DOHH2 (cell line): ENCODE results near the gene CNTLN.

Source experiments
- H3F3A ChIP-seq: fragments of 200-600 bp; sonication (generic), shearing (Covaris generic); 2 replicates; pipeline ENCODE4 v1.6.0; 2016; ENCODE audit warnings: antibody characterized with exemption, mild to moderate bottlenecking; ENCODE audit not compliant: control insufficient read depth, insufficient read depth
- H3K27ac ChIP-seq: fragments of 200-600 bp; sonication (generic); 2 replicates; pipeline ENCODE4 v1.5.1; 2014; ENCODE audit warnings: low read depth, mild to moderate bottlenecking, low read length, moderate library complexity
- H3K27me3 ChIP-seq: fragments of 200-600 bp; sonication (generic); 2 replicates; pipeline ENCODE4 v1.6.1; 2014; ENCODE audit warnings: mild to moderate bottlenecking, low read length, mixed read lengths; ENCODE audit not compliant: control insufficient read depth
- H3K36me3 ChIP-seq: fragments of 200-600 bp; sonication (generic); 2 replicates; pipeline ENCODE4 v1.6.1; 2014; ENCODE audit warnings: mild to moderate bottlenecking, low read length, moderate library complexity, mixed read lengths; ENCODE audit not compliant: control insufficient read depth
- H3K4me1 ChIP-seq: fragments of 200-600 bp; sonication (generic); 2 replicates; pipeline ENCODE4 v1.6.1; 2014; ENCODE audit warnings: mild to moderate bottlenecking, low read length, mixed read lengths; ENCODE audit not compliant: control insufficient read depth
- H3K4me2 ChIP-seq: fragments of 200-600 bp; sonication (generic); 2 replicates; pipeline ENCODE4 v1.6.0; 2014; ENCODE audit warnings: mild to moderate bottlenecking, low read length, moderate library complexity
- H3K4me3 ChIP-seq: fragments of 200-600 bp; sonication (generic); 2 replicates; pipeline ENCODE4 v1.5.1; 2014; ENCODE audit warnings: mild to moderate bottlenecking, low read length, mixed read lengths
- H3K79me2 ChIP-seq: fragments of 200-600 bp; sonication (generic); 2 replicates; pipeline ENCODE4 v1.6.1; 2014; ENCODE audit warnings: mild to moderate bottlenecking, low read length, mixed read lengths; ENCODE audit not compliant: control insufficient read depth
- H3K9me2 ChIP-seq: fragments of 200-600 bp; sonication (generic); replicated peaks from 2 replicates; pipeline ENCODE4 v1.6.1; 2014; ENCODE audit warnings: mild to moderate bottlenecking, low read length, mixed read lengths; ENCODE audit not compliant: control insufficient read depth
- H3K9me3 ChIP-seq: fragments of 200-600 bp; sonication (generic); 2 replicates; pipeline ENCODE4 v1.6.1; 2014; ENCODE audit warnings: antibody characterized with exemption, low read length, mixed read lengths; ENCODE audit not compliant: control insufficient read depth, insufficient read depth
- H4K20me1 ChIP-seq: fragments of 200-600 bp; sonication (generic); 2 replicates; pipeline ENCODE4 v1.6.0; 2014; ENCODE audit warnings: low read depth, mild to moderate bottlenecking, antibody characterized with exemption, low read length, moderate library complexity; ENCODE audit not compliant: control insufficient read depth, insufficient read depth
- EZH2phosphoT487 ChIP-seq: fragments of 200-600 bp; sonication (generic); IDR thresholded peaks from 2 replicates; pipeline ENCODE4 v1.6.1; 2017; ENCODE audit warnings: borderline replicate concordance, mild to moderate bottlenecking, antibody characterized with exemption, low read length, moderate library complexity, mixed read lengths
- TF ChIP-seq, protein P1 (sequence below): fragments of 200-600 bp; sonication (generic); IDR thresholded peaks from one replicate; pipeline ENCODE4 v1.5.1; 2014; ENCODE audit warnings: antibody characterized with exemption, mild to moderate bottlenecking, low read depth, low read length; ENCODE audit not compliant: poor library complexity, severe bottlenecking

Gene CNTLN

DNA sequence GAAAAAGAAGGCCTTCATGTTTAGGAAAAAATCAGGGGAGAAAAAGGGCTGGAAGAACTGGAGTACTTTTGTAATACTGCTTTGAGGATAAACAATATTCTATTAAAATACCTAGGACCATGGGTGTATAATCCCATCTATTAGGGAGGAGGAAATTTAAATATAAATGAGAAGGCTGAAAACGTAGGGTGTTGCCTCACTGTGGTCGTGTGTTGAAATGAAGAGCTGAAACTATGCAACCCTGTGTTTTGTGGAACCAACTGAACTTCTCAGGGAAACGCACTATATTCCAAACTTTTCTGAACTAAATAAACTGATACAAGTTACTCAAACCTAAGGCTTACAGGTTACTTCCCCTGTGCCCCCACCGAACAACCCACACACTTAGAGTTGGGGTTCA, 4.5 kb upstream of the CNTLN start:
- no peaks in the 10 kb centered on the region for H4K20me1 ChIP-seq
- no peak overlapping the region for H3K4me2 ChIP-seq
- no peak overlapping the region for H3K4me3 ChIP-seq
- TF ChIP-seq, protein P1, sequence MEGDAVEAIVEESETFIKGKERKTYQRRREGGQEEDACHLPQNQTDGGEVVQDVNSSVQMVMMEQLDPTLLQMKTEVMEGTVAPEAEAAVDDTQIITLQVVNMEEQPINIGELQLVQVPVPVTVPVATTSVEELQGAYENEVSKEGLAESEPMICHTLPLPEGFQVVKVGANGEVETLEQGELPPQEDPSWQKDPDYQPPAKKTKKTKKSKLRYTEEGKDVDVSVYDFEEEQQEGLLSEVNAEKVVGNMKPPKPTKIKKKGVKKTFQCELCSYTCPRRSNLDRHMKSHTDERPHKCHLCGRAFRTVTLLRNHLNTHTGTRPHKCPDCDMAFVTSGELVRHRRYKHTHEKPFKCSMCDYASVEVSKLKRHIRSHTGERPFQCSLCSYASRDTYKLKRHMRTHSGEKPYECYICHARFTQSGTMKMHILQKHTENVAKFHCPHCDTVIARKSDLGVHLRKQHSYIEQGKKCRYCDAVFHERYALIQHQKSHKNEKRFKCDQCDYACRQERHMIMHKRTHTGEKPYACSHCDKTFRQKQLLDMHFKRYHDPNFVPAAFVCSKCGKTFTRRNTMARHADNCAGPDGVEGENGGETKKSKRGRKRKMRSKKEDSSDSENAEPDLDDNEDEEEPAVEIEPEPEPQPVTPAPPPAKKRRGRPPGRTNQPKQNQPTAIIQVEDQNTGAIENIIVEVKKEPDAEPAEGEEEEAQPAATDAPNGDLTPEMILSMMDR: no peak
- no peak for TF ChIP-seq EZH2phosphoT487
- no peaks in the 10 kb centered on the region for H3K27me3 ChIP-seq
- H3K4me1 ChIP-seq: no peaks in the 10 kb centered on the region
- no peak overlapping the region for H3K27ac ChIP-seq
- H3K9me2 ChIP-seq: no peaks in the 10 kb centered on the region
- peaks cover 4% of the 10 kb centered on the region; the same call in 1 of the 2 replicates for H3K9me3 ChIP-seq
- no peaks in the 10 kb centered on the region for H3K36me3 ChIP-seq
- H3K79me2 ChIP-seq: no peaks in the 10 kb centered on the region
- H3F3A ChIP-seq: no peaks in the 10 kb centered on the region

DNA sequence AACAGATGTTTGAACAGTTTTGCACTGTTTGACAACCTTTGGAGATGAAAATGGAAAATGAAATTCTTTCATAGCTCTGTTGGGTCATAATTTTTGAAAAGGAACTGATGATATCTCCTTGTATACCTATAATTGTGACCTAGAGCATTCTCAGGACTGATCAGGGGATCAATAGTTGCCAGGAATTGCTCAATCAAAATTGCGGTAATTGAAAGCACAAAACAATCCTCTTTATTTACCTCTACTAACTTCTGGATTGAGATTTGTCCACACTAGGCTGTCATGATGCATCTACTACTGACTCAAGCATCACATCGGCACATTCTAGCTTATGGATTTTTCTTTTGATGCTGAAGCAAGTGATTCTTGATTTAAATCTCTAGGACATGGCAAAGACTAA, 4.1 kb upstream of the CNTLN start:
- Histone ChIP-seq H3K79me2 (no peaks in the 10 kb centered on the region), H3K36me3 (no peaks in the 10 kb centered on the region), H3F3A (no peaks in the 10 kb centered on the region), H3K9me2 (no peaks in the 10 kb centered on the region), H4K20me1 (no peaks in the 10 kb centered on the region), H3K9me3 (peaks cover 4% of the 10 kb centered on the region; the same call in 1 of the 2 replicates), H3K4me2 (no peak overlapping the region), H3K4me3 (no peak overlapping the region), H3K4me1 (no peaks in the 10 kb centered on the region), H3K27me3 (no peaks in the 10 kb centered on the region), H3K27ac (no peak overlapping the region)
- TF ChIP-seq EZH2phosphoT487: no peak
- TF ChIP-seq, protein P1: no peak

DNA sequence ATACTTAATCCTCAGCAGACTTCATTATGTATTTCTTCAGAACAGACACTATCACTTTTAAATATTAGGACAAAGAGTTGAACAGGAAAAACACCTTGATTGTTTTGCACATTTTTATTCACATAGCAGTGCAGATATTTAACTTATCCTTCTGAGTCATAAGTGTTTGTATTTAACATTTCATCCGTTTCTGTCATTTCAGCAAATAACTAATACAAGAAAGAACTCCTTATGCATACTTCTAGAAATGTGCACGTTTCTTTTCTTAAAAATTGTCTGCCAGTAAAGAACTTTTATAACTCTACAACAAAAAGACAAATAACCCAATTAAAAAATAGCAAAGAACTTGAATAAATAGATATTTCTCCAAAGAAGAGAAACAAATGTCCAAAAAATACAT, 3.3 kb upstream of the CNTLN start:
- Histone ChIP-seq H3K9me3 (peaks cover 4% of the 10 kb centered on the region; the same call in 1 of the 2 replicates), H3K27ac (no peak overlapping the region), H3K4me1 (no peaks in the 10 kb centered on the region), H4K20me1 (no peaks in the 10 kb centered on the region), H3F3A (no peaks in the 10 kb centered on the region), H3K4me3 (no peak overlapping the region), H3K9me2 (no peaks in the 10 kb centered on the region), H3K79me2 (no peaks in the 10 kb centered on the region), H3K27me3 (no peaks in the 10 kb centered on the region), H3K4me2 (no peak overlapping the region), H3K36me3 (no peaks in the 10 kb centered on the region)
- TF ChIP-seq, protein P1: no peak
- TF ChIP-seq EZH2phosphoT487: no peak
